Right lobe of liver (tissue), 4 donors: Measurements from ENCODE around the gene CFAP92.

Experiments
- POLR2A ChIP-seq: fragments of 450-650 bp; IDR thresholded peaks from one replicate; pipeline ENCODE4 v1.6.1; 2017; ENCODE audit warnings: antibody characterized with exemption, mild to moderate bottlenecking
- TF ChIP-seq, protein P1 (sequence below), 4 donors: fragments of 200-600 bp in 3 of 4; fragments of 450-650 bp in 1 of 4; IDR thresholded peaks; one replicate each; pipeline versions ENCODE4 v1.5.1 to v1.8.0; 2016 to 2022; ENCODE audit warnings: antibody characterized with exemption in 4 of 4, mild to moderate bottlenecking in 2 of 4
- donor health status: DM: no; HTN: no; CAD: no.
- donor health status: DM: no; HTN: no; CAD: no.
- donor health status: DM: no; HTN: yes; CAD: no.

DNA sequence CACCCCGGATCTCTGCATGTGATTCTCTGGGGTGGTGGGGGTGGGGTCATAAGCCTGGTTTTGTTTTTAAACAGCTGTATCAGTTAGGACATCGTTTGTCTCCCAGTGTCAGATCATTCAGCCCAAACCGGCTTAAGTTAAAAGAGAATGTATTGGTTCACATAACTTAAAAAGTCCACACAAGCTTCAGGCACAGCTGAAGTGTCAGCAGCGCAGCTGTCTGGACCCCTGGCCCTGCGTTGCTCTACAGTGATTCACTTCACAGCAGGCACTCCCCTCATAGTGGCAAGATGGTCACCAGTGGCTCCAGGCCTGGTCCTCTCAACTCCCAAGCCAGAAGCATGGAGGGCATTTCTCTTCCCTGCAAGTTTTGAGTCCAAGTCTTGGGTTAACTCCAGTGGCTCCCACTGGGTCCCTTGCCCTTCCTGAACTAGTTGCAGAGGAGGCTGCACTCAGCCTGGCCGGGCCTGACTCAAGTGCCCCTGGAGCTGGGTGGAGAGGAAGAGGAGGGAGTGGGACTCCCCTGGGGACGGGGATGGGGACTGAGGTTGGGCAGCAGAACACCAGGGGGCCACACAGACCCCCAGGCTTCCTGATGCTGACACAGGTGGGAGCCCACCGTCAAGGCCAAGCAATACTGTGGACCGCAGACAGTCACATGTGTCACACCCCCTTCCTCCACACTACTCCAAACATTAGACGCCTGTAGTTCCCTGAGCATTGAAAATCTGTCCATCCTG lies 37.8 kb upstream of the CFAP92 start:
- TF ChIP-seq, protein P1, sequence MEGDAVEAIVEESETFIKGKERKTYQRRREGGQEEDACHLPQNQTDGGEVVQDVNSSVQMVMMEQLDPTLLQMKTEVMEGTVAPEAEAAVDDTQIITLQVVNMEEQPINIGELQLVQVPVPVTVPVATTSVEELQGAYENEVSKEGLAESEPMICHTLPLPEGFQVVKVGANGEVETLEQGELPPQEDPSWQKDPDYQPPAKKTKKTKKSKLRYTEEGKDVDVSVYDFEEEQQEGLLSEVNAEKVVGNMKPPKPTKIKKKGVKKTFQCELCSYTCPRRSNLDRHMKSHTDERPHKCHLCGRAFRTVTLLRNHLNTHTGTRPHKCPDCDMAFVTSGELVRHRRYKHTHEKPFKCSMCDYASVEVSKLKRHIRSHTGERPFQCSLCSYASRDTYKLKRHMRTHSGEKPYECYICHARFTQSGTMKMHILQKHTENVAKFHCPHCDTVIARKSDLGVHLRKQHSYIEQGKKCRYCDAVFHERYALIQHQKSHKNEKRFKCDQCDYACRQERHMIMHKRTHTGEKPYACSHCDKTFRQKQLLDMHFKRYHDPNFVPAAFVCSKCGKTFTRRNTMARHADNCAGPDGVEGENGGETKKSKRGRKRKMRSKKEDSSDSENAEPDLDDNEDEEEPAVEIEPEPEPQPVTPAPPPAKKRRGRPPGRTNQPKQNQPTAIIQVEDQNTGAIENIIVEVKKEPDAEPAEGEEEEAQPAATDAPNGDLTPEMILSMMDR (IDR thresholded peaks at IDR 0.05), result no peak
- no peak for TF ChIP-seq POLR2A
